PFSK-1 (cell line): ENCODE data around the gene SLC25A33.

ENCODE experiments used
- POLR2AphosphoS5 ChIP-seq: IDR thresholded peaks from 2 replicates; pipeline ENCODE4 v1.6.1; 2012; ENCODE audit warnings: low read depth, mild to moderate bottlenecking, control low read depth, low read length, moderate library complexity
- REST ChIP-seq, 2 experiments: IDR thresholded peaks; 2 replicates each; pipeline versions ENCODE4 v1.6.1 to v1.8.0; 2011 to 2012; ENCODE audit warnings: low read depth in 2 of 2, low read length in 2 of 2, control low read depth in 1 of 2, inconsistent platforms in 1 of 2, mild to moderate bottlenecking in 1 of 2, moderate library complexity in 1 of 2; ENCODE audit not compliant: insufficient read depth in 1 of 2
- SIN3A ChIP-seq: IDR thresholded peaks from 2 replicates; pipeline ENCODE4 v1.6.1; 2012; ENCODE audit warnings: mild to moderate bottlenecking, low read length, moderate library complexity, borderline replicate concordance; ENCODE audit not compliant: insufficient read depth
- TAF1 ChIP-seq: IDR thresholded peaks from 2 replicates; pipeline ENCODE4 v1.6.1; 2012; ENCODE audit warnings: low read length, control low read depth, borderline replicate concordance; ENCODE audit not compliant: insufficient read depth

- TF ChIP-seq TAF1 (no peak), SIN3A (no peak), REST (IDR thresholded peaks at IDR 0.05; ENCODE audit: insufficient read depth in 1 of 2, low read depth in 2 of 2, low read length in 2 of 2) (no peak), POLR2AphosphoS5 (no peak)
These were observed 95.3 kb downstream of the SLC25A33 start for GRCh38 chr1:9634582-9634981.
